ENCODE data around the gene GALNT18. TPM values are rescaled to one million over a fixed set of nuclear protein-coding genes. Genes with fewer than 3 reads are reported as not detected.

GALNT18 gene
- total and polyA plus RNA-seq, 7 donors: 4.6 to 32.4 (median 8.3) TPM

- no peaks in the 10 kb centered on the region for H3K9me3 ChIP-seq
- no peak for ATAC-seq
- H3K4me1 ChIP-seq: no peaks in the 10 kb centered on the region
- H3K27me3 ChIP-seq (ENCODE audit: insufficient read depth in 3 of 3, low read length in 2 of 3): peaks cover 0 to 1% (median 0%) of the 10 kb centered on the region in 3 donors
- DNase-seq: no peak
- 74 to 77% (median 75%) methylated on average over 3 of the region's 3 CpGs for WGBS, 3 donors
- H3K4me3 ChIP-seq: no peak overlapping the region
- H3K36me3 ChIP-seq (ENCODE audit: insufficient read depth in 1 of 2, low read depth in 1 of 2): no peaks in the 10 kb centered on the region
- TF ChIP-seq, protein P1, sequence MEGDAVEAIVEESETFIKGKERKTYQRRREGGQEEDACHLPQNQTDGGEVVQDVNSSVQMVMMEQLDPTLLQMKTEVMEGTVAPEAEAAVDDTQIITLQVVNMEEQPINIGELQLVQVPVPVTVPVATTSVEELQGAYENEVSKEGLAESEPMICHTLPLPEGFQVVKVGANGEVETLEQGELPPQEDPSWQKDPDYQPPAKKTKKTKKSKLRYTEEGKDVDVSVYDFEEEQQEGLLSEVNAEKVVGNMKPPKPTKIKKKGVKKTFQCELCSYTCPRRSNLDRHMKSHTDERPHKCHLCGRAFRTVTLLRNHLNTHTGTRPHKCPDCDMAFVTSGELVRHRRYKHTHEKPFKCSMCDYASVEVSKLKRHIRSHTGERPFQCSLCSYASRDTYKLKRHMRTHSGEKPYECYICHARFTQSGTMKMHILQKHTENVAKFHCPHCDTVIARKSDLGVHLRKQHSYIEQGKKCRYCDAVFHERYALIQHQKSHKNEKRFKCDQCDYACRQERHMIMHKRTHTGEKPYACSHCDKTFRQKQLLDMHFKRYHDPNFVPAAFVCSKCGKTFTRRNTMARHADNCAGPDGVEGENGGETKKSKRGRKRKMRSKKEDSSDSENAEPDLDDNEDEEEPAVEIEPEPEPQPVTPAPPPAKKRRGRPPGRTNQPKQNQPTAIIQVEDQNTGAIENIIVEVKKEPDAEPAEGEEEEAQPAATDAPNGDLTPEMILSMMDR (IDR thresholded peaks at IDR 0.05): no peak
- H3K27ac ChIP-seq: no peak overlapping the region
- intact Hi-C loops (cut with DNase I): no loop called here
These were observed 135.4 kb downstream of the GALNT18 start for GRCh38 chr11:11486423-11486822.

DNA sequence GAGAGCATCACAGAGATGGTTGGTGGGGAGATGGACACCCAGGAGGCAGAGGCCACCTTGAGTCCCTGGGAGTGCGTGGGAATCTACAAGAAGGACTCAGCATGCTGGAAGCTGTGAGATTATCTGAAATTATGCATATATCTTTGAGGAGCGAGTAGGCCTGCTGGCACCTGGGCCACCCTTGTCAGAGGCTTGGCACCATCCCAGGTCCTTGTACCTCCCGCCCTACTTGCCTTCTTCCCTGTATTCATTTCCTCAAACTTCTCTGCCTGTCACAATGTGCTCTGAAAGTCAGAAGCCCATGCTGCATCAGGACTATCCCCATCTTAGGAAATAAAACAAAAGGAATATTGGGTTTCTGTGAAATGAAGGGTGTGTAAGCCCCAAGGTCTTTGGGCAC lies 135.8 kb downstream of the GALNT18 start:
- no peak for ATAC-seq
- TF ChIP-seq, protein P1 (IDR thresholded peaks at IDR 0.05): no peak
- 89 to 100% (median 93%) methylated on average over 3 of the region's 3 CpGs for WGBS, 3 donors
- intact Hi-C loops (cut with DNase I): no loop called here
- no peaks in the 10 kb centered on the region for H3K36me3 ChIP-seq (ENCODE audit: insufficient read depth in 1 of 2, low read depth in 1 of 2)
- no peak overlapping the region for H3K4me3 ChIP-seq
- H3K27ac ChIP-seq: no peak overlapping the region
- no peaks in the 10 kb centered on the region for H3K9me3 ChIP-seq
- no peak for DNase-seq
- peaks cover 0 to 1% (median 0%) of the 10 kb centered on the region in 3 donors for H3K27me3 ChIP-seq (ENCODE audit: insufficient read depth in 3 of 3, low read length in 2 of 3)
- H3K4me1 ChIP-seq: no peaks in the 10 kb centered on the region

- DNase-seq (no peak), ATAC-seq (no peak)
- no peaks in the 10 kb centered on the region for H3K9me3 ChIP-seq
- no peaks in the 10 kb centered on the region for H3K4me1 ChIP-seq
- no peak overlapping the region for H3K4me3 ChIP-seq
- intact Hi-C loops (cut with DNase I): no loop called here
- 87 to 88% (median 87%) methylated on average over 11 of the region's 11 CpGs for WGBS, 3 donors
- peaks cover 0 to 1% (median 0%) of the 10 kb centered on the region in 3 donors for H3K27me3 ChIP-seq (ENCODE audit: insufficient read depth in 3 of 3, low read length in 2 of 3)
- TF ChIP-seq, protein P1 (IDR thresholded peaks at IDR 0.05): no peak
- H3K27ac ChIP-seq: no peak overlapping the region
- H3K36me3 ChIP-seq (ENCODE audit: insufficient read depth in 1 of 2, low read depth in 1 of 2): no peaks in the 10 kb centered on the region
These were observed 138.2 kb downstream of the GALNT18 start for GRCh38 chr11:11483627-11484026.

- no peak overlapping the region for H3K4me3 ChIP-seq
- no peaks in the 10 kb centered on the region for H3K36me3 ChIP-seq (ENCODE audit: insufficient read depth in 1 of 2, low read depth in 1 of 2)
- ATAC-seq (no peak), DNase-seq (no peak)
- intact Hi-C loops (cut with DNase I): no loop called here
- peaks cover 0 to 1% (median 0%) of the 10 kb centered on the region in 3 donors for H3K27me3 ChIP-seq (ENCODE audit: insufficient read depth in 3 of 3, low read length in 2 of 3)
- WGBS, 3 donors: 91 to 95% (median 93%) methylated on average over 3 of the region's 3 CpGs
- TF ChIP-seq, protein P1 (IDR thresholded peaks at IDR 0.05): no peak
- no peak overlapping the region for H3K27ac ChIP-seq
- H3K9me3 ChIP-seq: no peaks in the 10 kb centered on the region
- peaks cover 4% of the 10 kb centered on the region for H3K4me1 ChIP-seq
These were observed 139.1 kb downstream of the GALNT18 start for GRCh38 chr11:11482730-11483129.

GRCh38 chr11:11481371-11481770 lies 140.4 kb downstream of the GALNT18 start:
- peak in 1 of 4 donors; percentile 48 for ATAC-seq
- H3K4me3 ChIP-seq: no peak overlapping the region
- H3K27ac ChIP-seq: no peak overlapping the region
- H3K4me1 ChIP-seq: peaks cover 16% of the 10 kb centered on the region
- no peaks in the 10 kb centered on the region for H3K36me3 ChIP-seq (ENCODE audit: insufficient read depth in 1 of 2, low read depth in 1 of 2)
- intact Hi-C loops (cut with DNase I): no loop called here
- 80 to 96% (median 83%) methylated on average over 4 of the region's 4 CpGs for WGBS, 3 donors
- TF ChIP-seq, protein P1 (IDR thresholded peaks at IDR 0.05): no peak
- peaks cover 0 to 1% (median 0%) of the 10 kb centered on the region in 3 donors for H3K27me3 ChIP-seq (ENCODE audit: insufficient read depth in 3 of 3, low read length in 2 of 3)
- H3K9me3 ChIP-seq: no peaks in the 10 kb centered on the region
- no peak for DNase-seq
